HUDEP-2 (cell line): ENCODE measurements around the gene BMP6.

Source experiments
- DNase-seq, 76 experiments: peaks; one replicate each; lab custom pipeline; 2025; ENCODE audit not compliant: unreplicated experiment in 76 of 76; lab: John Stamatoyannopoulos, UW

The BMP6 gene

DNA sequence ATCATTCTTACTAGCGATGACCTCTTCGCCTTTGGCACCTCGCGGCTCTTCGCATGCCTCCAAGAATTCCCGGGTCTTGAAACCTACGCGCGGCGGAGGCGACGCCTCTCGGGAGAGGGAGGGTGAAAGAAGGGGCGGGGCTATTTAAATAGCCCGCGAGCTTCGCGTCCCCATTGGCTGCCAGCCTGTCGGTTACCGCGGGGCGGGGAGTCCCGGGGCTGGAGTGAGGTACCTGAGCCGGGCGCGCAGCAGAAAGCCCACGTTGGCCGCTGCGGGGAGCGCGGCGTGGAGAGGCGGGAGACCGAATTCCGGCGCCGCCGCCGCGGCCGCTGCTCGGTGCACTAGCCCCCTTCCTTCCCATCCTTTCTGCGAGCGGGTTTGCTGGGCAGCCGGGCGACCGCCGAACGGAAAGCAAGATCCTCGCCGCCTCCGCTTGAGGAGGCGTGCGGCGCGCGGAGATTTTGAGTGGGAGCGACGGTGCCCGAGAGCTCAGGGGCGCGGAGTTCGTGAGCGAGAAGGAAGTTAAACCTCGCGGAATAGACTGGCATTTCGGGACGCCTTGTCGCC lies at the start of gene BMP6:
Gene BMP6, plus strand, starts transcription at position 251 of the 567 bp plus-strand sequence. CDS start 857 bp downstream, outside the sequence.
- DNase-seq, result peak in 73 of 76 experiments; percentile 33 to 87 (median 74)

DNA sequence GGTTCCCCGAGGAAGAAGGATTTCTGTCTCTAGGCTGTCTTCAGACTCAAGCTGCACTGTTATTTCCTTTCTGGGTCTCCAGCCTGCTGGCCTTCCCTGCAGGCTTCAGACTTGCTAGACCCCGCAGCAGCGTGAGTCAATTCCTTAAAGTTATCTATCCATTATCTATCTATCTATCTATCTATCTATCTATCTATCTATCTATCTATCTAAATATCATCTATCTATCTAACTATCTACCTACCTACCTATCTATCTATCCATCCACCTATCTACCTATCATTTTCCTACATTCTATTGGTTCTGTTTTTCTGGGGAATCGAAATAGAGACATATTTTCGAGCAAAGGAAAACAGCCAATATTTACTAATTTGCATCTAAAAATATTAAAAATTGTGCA lies 48.7 kb upstream of the BMP6 start:
- DNase-seq, result no peak

DNA sequence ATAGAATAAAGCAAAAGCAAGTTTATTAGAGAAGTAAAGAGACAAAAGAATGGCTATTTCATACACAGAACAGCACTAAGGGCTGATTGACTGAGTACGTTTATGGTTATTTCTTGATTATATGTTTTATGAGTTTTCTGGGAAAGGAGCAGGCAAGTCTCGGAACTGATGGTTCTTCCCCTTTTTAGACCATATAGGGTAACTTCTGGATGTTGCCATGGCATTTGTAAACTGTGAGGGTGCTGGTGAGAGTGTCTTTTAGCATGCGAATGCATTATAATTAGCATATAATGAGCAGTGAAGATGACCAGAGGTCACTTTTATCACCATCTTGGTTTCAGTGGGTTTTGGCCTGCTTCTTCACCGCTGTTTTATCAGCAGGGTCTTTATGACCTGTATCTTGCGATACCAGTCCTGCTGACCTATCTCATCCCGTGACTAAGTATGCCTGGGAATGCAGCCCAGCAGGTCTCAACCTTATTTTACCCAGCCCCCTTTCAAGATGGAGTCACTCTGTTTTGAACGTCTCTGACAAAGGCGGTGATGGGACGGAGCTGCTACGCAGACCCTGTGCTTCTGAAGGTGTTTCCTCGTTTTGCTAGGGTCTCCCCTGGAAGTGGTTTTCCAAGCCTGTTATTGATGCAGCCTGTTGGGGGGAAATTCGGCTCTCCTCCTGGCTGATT lies 45.4 kb upstream of the BMP6 start:
- peak in 9 of 76 experiments; percentile 15 to 53 (median 33) for DNase-seq

DNA sequence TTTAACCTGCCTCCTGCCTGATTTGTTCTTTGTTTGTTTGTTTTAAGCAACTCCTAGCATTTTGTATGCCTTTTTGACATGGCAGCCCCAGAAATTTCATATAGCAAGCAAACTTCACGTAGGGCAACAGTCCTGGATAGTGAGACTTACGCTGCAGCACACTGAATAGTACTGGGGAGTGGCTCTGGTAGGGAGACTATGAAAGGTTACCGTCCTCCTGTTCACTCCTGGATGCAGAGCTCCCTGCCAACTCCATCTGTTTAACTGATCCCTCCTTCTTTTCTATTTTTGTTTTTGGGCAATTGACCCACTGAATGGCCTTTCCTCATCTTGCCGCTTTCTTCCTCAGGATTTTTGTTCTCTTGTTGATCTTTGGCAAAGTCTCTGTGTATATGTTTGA lies 44.5 kb upstream of the BMP6 start:
- DNase-seq, result no peak

DNA sequence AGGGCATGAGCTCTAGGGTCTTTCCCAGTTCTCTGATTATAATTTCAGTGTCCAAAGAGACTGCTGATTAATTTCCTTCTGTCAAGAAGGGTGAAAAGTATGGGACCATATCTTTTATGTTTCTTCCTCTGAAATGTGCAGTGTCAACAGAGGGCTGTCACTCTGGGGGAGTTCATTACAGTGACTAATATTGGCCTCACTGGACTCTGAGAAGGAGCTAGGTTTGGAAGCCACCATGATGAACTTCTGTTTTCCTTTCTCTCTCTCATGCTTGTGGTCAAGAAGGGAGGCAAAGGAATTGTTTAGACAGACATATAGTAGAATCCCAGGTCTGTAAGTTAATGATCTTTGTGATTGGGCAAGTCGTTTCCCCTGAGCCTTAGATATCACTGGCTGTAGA lies 41.8 kb upstream of the BMP6 start:
- no peak for DNase-seq

DNA sequence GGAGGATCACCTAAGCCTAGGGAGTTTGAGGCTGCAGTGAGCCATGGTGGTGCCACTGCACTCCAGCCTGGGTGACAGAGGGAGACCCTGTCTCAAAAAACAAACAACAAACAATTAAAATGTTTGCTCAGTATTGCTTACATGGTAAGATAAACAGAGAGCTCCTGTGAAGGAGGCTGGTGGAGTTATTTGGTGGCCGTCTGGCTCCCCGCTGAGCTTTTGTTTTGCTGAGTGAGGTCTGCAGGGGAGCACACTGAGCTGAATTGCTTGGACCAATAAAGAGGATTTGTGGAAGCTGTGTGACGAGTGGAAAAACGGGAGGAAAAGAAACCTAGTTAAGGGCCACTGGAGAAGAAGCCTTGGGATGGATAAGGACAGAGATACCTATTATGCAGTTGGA lies 41.1 kb upstream of the BMP6 start:
- DNase-seq, result no peak

DNA sequence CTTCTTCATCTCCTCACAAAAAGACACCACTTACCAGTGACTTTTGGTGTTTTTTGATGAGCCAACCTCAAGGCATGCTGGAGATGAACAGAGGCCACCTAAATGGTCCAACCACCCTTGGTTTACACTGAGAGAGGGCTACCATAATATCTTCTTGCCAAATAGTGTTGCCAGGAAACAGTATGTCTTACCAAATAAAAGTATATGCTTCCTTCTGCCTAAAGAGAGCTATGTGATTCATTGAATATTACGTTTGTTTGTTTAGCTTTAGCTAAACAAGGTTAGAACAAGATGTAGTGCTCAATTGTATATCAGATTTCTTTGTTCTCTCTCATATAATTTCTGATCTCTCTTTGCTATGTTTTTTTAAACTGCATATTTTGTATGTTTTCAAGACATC lies 40.6 kb upstream of the BMP6 start:
- no peak for DNase-seq

DNA sequence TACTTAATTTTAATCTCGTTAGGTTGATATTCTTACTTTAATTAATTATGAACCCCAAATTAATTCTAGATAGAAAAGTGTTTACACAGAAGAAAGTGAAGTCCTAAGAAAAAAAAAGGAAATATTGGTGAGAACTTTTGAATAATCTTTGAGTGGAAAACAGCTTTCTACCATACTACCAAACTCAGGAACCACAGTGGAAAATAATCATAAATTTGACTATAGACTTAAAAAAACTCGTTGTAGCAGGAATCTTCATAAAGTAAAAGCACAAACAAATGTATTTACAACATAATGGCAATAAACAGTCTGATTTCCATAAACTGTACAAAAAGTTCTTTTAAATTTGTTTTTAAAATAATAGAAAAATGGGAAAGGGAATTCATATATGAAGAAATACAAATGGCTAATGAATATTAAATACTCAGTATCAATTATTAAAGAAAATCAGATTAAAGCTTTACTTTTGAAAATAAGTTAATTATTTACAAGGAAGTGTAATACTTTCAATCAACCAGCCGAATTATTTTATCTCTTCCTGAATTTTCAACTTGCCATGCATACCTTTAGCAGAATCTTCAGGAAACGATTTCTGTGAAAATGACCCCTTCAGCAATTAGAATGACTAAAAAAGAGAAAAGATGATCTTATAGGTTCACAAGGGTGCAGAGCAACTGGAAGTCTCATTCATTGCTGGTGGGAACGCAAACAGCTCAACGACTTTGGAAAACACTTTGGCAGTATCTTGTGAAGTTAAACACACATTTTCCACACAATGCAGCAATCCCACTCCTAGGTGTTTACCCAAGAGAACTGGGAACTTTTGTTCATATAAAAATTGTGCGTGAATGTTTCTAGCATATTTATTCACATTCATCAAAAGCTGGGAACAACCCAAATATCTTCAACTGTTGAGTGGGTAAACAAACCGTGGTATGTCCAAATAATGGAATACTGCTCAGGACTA lies 38.5 kb upstream of the BMP6 start:
- DNase-seq, result no peak

DNA sequence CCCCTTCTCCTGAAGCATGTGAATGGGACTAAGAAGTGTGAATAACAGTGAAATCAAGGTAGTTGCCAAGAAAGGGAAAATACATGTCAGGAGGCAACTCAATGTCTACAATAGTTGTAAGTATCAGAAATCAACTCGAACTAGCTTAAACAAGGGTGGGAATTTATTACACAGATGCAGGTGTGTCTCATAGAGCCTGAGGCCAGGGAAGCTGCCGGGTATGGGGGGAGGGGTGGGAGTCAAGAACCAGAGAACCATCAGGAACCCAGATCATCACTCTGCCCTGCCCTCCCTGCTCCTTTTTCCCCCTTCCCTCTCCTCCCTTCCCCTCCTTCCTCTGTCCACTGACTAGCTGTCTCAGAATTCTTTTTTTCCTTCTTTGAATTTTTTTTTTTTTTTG lies 34.9 kb upstream of the BMP6 start:
- DNase-seq, result no peak

DNA sequence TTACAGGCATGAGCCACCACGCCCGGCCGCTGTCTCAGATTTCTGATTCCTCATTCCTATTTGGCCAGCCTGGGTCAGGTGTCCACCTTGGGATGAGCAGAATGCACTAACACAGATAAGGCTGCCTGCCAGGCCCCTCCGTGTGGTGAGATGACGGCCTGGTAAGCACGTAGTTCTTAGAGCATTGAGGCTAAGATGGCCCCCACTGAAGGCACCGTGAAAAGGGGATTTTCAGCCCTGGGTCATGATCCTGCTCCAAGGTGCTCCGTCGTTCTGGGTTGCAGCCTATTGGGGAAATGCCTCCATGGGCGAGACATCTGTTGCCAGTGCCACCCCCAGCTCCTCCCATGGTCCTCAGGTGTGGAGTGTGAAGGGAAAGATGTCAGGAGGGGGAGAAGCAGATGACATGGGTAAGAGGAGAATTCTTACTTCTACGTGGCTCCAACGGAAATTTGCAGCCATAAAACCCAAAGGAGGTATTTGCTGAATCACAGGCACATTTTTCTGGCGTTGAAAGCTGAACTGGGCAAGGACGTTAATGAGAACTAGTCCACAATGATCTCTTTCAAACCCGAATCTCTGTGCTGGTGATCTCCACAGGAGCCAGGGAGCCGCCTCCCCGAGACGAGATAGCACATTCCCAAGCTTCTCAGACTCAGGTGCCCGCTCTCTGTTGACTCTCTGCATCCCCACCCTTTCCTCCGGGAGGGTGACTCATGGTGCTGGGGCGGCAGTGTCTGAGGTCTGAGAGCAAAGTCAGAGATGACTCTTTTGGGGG lies 34.0 kb upstream of the BMP6 start:
- DNase-seq, result no peak

DNA sequence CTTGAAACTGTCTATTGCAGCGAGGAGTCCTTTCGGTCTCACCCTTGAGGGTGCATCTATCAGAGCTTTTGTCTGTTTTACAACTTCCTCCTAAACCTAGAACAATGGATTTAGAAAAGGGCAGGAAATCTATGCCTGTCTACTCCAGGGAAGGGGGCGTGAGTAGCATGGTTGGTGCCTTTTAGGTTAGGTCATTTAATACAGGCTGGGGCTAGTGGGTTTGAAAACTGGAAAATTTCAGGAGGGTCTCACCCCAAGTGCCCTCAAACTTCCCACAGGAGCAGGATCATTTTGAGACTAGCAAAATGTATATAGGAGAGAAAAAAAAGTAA lies 33.5 kb upstream of the BMP6 start:
- no peak for DNase-seq

DNA sequence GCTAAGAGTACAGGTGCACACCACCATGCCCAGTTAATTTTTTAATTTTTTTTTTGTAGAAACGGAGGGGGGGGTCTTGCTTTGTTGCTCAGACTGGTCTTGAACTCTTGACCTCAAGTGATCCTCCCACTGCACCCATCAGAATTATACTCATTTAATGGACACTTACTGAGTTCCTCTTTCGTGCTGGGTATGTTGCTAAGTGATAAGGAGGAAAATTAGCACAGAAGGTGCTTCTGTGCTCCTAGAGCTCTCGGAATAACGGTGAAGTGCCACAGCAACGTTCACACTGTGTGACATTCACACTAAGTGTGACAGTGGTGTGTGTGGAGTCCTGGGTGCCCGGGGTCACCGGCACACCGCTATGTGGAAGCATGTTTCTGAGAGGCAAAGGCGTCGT lies 32.1 kb upstream of the BMP6 start:
- peak in 21 of 76 experiments; percentile 11 to 58 (median 29) for DNase-seq

DNA sequence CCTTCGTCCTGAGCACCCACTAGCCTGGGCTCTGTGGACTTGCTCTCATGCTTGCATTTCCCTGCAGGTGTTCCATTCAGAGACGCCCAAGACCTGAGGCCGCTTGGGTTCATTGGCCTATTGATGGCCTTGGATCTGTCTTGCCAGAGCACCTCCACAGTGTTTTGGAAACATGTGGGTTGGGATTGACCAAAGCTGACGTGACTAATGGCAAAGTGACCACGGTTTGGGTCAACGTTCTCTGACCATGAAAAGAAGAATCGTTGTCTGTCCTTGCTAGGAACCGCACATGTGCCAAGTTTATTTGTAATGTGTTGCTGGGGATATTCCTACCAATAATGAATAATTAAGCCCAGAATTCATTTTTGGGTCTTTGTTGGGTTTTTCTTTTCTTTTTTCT lies 29.8 kb upstream of the BMP6 start:
- no peak for DNase-seq

DNA sequence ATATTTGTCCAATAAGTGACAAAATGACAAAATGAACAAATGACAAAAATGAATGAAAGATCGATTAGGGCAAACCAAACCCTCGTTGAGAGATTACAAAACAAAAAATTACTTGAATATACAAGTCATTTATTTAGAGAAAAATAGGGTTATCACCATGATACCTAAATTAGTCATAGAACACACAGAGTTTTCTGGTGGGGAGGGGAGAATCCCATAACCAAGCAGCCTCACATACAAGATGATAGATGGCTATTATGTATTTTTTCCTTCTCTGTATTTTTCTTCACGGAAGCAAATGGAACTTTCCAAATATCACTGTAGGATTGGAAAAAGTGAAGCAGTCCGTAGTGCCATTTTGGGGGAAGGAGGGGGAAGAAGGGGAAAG lies 28.5 kb upstream of the BMP6 start:
- DNase-seq, result no peak

DNA sequence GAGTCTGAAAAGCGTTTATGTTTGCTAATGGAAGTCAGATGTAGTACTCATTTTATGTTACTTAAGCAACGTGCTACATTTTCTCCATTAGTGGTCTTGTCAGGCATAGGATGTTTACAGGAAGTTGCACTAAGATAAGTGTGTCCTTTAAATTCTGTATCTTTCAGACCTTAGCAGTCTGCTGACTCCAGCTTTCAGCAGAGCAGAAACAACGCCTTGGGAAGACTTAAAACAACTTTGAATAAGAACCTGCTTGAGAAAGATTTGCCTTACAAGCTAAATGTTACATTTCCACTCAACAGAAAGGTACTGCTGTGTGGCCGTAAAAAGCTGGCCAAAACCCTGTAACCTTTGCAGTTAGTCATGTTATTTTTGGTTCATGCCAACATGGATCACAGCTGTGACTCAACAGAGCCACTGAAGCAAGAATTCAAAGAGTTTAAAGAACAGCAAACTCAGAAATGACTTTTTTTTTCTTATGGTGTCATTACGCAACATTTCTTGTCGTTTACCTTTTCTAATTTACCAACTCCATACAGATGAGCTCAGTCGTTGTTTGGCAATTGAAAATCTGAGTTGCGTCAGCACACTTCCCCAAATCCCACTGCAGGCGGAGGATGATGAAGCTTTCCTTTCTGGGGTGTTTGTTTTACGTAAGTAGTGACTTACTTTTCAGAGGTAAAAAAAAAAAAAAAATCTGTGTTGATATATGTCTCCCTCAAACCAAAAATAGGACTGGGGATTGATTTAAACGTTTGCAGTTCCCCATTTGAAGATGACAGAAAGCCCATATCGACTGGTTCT lies 27.9 kb upstream of the BMP6 start:
- DNase-seq, result no peak

DNA sequence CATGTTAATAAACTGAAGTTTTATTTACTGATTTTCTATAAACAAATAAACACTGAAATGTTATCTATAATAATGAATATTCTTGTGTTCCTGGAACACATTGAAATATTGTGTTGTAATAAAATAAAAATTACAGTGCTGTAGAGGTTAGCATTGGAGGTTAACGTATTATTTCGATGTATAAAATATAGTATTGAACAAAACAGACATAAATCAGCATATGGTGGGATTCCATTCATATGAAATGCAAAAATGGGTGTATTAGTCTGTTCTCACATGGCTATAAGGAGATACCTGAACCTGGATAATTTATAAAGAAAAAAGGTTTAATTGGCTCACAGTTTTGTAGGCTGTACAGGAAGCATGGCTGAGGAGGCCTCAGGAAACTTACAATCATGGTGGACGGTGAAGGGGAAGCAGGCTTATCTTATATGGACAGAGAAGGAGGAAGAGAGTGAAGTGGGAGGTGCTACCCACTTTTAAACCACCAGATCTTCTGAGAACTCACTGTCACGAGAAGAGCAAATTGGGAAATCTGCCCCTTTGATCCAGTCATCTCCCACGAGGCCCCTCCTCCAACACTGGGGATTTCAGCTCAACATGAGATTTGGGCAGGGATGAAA lies 24.6 kb upstream of the BMP6 start:
- peak in 22 of 76 experiments; percentile 3 to 69 (median 36) for DNase-seq

DNA sequence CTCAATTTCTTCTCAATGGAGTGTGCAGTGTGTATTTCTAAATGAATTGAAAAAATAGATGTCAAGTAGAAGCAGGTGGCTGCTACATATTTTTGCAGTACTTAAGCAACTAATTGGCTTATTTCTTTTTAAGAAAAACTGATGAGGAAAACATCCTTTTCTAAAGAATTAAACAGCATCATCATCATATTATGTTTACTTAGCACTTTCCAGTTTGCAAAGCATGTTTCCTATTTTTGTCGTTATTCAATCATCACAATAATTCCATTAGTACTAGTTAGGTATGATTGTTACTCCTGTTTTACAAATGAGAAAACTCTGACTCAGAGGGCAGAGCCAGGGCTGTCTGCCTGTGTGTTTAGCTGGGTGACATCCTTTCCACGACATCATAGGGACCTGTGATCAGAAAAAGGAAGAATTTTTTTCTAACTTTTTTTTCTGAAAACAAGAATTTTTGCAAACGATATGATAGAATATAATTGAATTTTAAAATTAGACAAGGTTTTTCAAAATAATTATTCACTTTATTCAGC lies 22.7 kb upstream of the BMP6 start:
- no peak for DNase-seq

DNA sequence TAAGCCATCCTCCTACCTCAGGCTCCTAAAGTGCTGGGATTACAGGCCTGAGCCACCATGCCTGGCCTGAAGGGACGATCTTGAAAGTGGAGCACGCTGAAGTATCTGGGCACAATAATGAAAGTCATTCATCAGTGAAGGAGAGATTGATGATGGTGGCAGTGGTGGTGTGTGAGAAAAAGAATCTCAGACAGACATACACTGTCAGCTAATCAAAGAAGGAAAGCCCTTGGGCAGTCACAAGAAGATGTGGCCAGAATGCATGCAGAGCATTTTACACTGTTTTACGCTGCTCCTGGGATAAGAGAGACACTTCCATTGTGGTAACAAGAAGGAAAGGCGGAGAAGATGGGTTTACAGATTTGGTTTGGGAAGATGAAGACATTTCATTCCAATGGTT lies 20.4 kb upstream of the BMP6 start:
- no peak for DNase-seq

DNA sequence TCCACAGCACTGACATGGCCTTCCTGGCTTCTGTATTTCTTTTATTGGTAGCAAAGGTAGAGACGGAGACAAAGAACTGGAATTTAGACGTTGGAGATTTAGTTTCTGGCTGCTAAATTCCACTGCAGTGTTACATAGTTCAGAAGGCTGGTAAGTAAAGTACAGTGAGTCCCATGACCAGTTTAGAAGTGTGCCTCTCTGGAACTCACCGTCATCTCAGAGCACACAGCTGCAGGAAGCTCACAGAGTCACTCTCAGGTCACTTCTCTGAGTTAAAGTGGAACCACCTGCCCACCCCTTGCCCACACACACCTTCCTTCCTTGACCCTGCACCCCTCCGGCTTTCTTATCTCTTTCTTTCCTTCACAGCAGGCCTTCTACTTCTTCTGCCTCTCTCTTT lies 19.6 kb upstream of the BMP6 start:
- no peak for DNase-seq
